ENCODE results near the gene REELD1. TPM values are rescaled to one million over a fixed set of nuclear protein-coding genes. Genes with fewer than 3 reads are reported as not detected.

Gene REELD1
- total and polyA plus RNA-seq, 8 donors: 0.30 to 0.73 TPM; not detected in 6

GRCh38 chr4:146207410-146207809 lies 6.9 kb upstream of the REELD1 start:
- Histone ChIP-seq H3K27ac (no peak overlapping the region), H3K36me3 (peaks cover 0 to 4% (median 0%) of the 10 kb centered on the region in 4 donors), H3K27me3 (no peaks in the 10 kb centered on the region), H3K4me1 (no peaks in the 10 kb centered on the region), H3K4me3 (no peak overlapping the region), H3K9me3 (no peaks in the 10 kb centered on the region)
- TF ChIP-seq EP300 (IDR thresholded peaks at IDR 0.05): no peak
- TF ChIP-seq POLR2A (IDR thresholded peaks at IDR 0.05): no peak
- TF ChIP-seq POLR2AphosphoS5 (IDR thresholded peaks at IDR 0.05): no peak
- TF ChIP-seq CTCF (IDR thresholded peaks at IDR 0.05): no peak
- WGBS, 5 donors: 71 to 82% (median 80%) methylated on average over 5 of the region's 5 CpGs
- intact Hi-C loops (cut with DNase I; ENCODE audit: low total_unique reads): no loop called here
- no peak for DNase-seq

- H3K27ac ChIP-seq: no peak overlapping the region
- TF ChIP-seq POLR2AphosphoS5 (IDR thresholded peaks at IDR 0.05): no peak
- no peak for TF ChIP-seq CTCF (IDR thresholded peaks at IDR 0.05)
- TF ChIP-seq EP300 (IDR thresholded peaks at IDR 0.05): no peak
- no peak for TF ChIP-seq POLR2A (IDR thresholded peaks at IDR 0.05)
- 71 to 78% (median 76%) methylated on average over 2 of the region's 2 CpGs for WGBS, 5 donors
- intact Hi-C loops (cut with DNase I; ENCODE audit: low total_unique reads): no loop called here
- H3K4me1 ChIP-seq: no peaks in the 10 kb centered on the region
- H3K36me3 ChIP-seq: no peaks in the 10 kb centered on the region
- no peaks in the 10 kb centered on the region for H3K9me3 ChIP-seq
- DNase-seq: no peak
- no peak overlapping the region for H3K4me3 ChIP-seq
- no peaks in the 10 kb centered on the region for H3K27me3 ChIP-seq
These were observed 3.4 kb upstream of the REELD1 start for GRCh38 chr4:146210890-146211289.

- intact Hi-C loops (cut with DNase I; ENCODE audit: low total_unique reads): no loop called here
- Histone ChIP-seq H3K36me3 (no peaks in the 10 kb centered on the region), H3K9me3 (no peaks in the 10 kb centered on the region), H3K27ac (no peak overlapping the region), H3K4me3 (no peak overlapping the region), H3K27me3 (no peaks in the 10 kb centered on the region), H3K4me1 (no peaks in the 10 kb centered on the region)
- TF ChIP-seq EP300 (IDR thresholded peaks at IDR 0.05): no peak
- WGBS, 5 donors: 61 to 73% (median 70%) methylated on average over 7 of the region's 7 CpGs
- DNase-seq: no peak
These were observed 2.9 kb upstream of the REELD1 start for GRCh38 chr4:146211440-146211839.

- intact Hi-C loops (cut with DNase I; ENCODE audit: low total_unique reads): no loop called here
- H3K4me1 ChIP-seq: no peaks in the 10 kb centered on the region
- 88 to 94% (median 90%) methylated on average over 9 of the region's 9 CpGs for WGBS, 5 donors
- no peak overlapping the region for H3K27ac ChIP-seq
- no peaks in the 10 kb centered on the region for H3K9me3 ChIP-seq
- H3K27me3 ChIP-seq: no peaks in the 10 kb centered on the region
- no peaks in the 10 kb centered on the region for H3K36me3 ChIP-seq
- H3K4me3 ChIP-seq: no peak overlapping the region
- TF ChIP-seq EP300 (IDR thresholded peaks at IDR 0.05): no peak
- TF ChIP-seq POLR2AphosphoS5 (IDR thresholded peaks at IDR 0.05): no peak
- TF ChIP-seq CTCF (IDR thresholded peaks at IDR 0.05): no peak
- no peak for TF ChIP-seq POLR2A (IDR thresholded peaks at IDR 0.05)
- no peak for DNase-seq
These were observed 1.6 kb upstream of the REELD1 start for GRCh38 chr4:146212781-146213180.

- Histone ChIP-seq H3K27ac (no peak overlapping the region), H3K4me3 (no peak overlapping the region), H3K27me3 (no peaks in the 10 kb centered on the region), H3K4me1 (no peaks in the 10 kb centered on the region), H3K9me3 (no peaks in the 10 kb centered on the region), H3K36me3 (no peaks in the 10 kb centered on the region)
- intact Hi-C loops (cut with DNase I; ENCODE audit: low total_unique reads): no loop called here
- no peak for TF ChIP-seq POLR2A (IDR thresholded peaks at IDR 0.05)
- TF ChIP-seq CTCF (IDR thresholded peaks at IDR 0.05): no peak
- TF ChIP-seq EP300 (IDR thresholded peaks at IDR 0.05): no peak
- TF ChIP-seq POLR2AphosphoS5 (IDR thresholded peaks at IDR 0.05): no peak
- no peak for DNase-seq
- 74 to 80% (median 75%) methylated on average over 8 of the region's 8 CpGs for WGBS, 5 donors
These were observed 8.0 kb downstream of the REELD1 start for GRCh38 chr4:146222313-146222712.

Measured in stomach (tissue), 9 donors.